Measurements from ENCODE around the gene TTYH2.

TTYH2 gene

DNA sequence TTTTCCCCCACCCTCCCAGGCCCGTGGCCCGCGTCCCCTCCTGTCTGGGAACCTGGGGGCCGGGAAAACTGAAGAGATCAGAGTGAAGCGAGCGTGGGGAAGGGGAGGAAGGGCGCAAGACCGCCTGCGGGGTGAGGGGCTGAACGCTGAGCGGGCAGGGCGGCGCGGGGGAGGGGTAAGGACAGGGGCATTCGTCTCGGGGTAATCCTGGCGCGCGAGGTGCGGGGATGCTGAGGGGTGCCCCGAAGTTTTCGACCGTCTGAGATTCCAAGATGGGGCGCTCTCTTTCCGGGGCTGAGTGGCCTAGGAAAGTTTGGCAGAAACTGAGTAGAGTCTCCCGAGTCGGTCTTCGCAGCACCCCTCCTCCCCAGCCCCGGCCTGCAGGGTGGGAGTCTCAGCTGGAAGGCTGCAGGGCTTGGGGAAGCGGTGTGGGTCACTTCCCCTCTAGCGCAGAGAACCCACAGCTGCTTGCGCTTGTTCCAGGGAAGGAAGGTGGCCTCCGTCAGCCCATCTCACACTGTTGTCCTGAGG, 555 bp downstream of the TTYH2 start:
- in situ Hi-C loops (cut with MboI; ENCODE audit: low sequenced_read_pairs): loop anchor here (25.0 kb wide), 1 partner anchor 952 kb away; the partner anchor contains the start of gene CPSF4L
- H3K9me3 ChIP-seq: no peaks in the 10 kb centered on the region
- H3K27me3 ChIP-seq (ENCODE audit: low read depth): no peaks in the 10 kb centered on the region
- DNase-seq (ENCODE audit: low spot score in 2 of 2): peak in 1 of 2 experiments; percentile 50
- peak overlapping the region; percentile 61 for H3K4me3 ChIP-seq
- peaks cover 25% of the 10 kb centered on the region for H3K36me3 ChIP-seq (replicated peaks)
- peaks cover 29% of the 10 kb centered on the region for H3K4me1 ChIP-seq

DNA sequence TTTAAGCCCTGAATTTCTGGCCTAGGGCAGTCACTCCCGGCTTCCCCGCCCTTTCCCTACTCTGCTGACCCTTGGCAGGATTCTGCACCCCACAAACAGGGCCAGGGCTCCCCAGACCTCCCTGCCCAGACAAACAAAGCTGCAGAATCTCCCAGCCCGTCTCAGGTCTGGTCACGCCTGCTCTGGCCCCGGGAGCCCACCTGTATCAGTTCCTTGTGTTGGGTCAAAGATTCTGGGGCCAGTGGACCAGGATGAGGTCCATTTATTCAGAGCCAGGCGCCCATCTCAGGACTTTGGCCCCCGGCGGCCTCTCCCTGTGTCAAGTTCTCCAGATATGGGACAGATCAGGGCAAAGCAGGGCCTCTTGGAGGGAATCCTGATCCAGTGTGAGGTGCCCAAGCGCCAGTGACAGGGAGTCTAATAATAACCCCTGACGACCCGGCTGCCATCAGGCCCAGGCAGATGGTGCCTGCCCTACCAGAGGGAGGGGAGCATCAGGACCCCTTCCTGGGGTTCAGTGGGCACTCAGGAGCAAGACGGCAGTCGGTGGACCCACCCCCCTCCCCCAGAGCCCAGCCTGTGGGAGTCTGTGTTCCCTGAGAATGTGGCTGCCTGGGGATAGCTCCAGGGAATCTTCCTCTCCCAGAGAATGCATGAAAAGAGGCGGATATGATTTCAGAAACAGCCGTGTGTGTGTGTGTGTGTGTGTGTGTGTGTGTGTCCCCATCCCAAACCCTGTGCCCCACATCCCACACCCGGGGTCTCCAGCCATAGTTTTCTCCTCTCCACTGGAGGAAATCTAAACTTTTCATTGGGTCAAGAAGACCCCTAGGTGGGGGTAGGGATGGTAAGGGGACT, 1.3 kb downstream of the TTYH2 start:
- DNase-seq (ENCODE audit: low spot score in 2 of 2): no peak
- H3K27me3 ChIP-seq (ENCODE audit: low read depth): no peaks in the 10 kb centered on the region
- H3K9me3 ChIP-seq: no peaks in the 10 kb centered on the region
- H3K4me1 ChIP-seq: peaks cover 29% of the 10 kb centered on the region
- in situ Hi-C loops (cut with MboI; ENCODE audit: low sequenced_read_pairs): loop anchor here (25.0 kb wide), 1 partner anchor 952 kb away; the partner anchor contains the start of gene CPSF4L
- peaks cover 18% of the 10 kb centered on the region for H3K36me3 ChIP-seq (replicated peaks)
- H3K4me3 ChIP-seq: peak overlapping the region; percentile 61

- DNase-seq (ENCODE audit: low spot score in 2 of 2): no peak
- no peaks in the 10 kb centered on the region for H3K27me3 ChIP-seq (ENCODE audit: low read depth)
- in situ Hi-C loops (cut with MboI; ENCODE audit: low sequenced_read_pairs): loop anchor here (25.0 kb wide), 1 partner anchor 953 kb away; the partner anchor contains the start of gene CPSF4L
- H3K36me3 ChIP-seq (replicated peaks): peaks cover 13% of the 10 kb centered on the region
- H3K9me3 ChIP-seq: no peaks in the 10 kb centered on the region
- H3K4me3 ChIP-seq: no peak overlapping the region
- peaks cover 25% of the 10 kb centered on the region for H3K4me1 ChIP-seq
Observed at GRCh38 chr17:74215342-74215727, 2.0 kb downstream of the TTYH2 start.

GRCh38 chr17:74216505-74216904, 3.1 kb downstream of the TTYH2 start:
- no peak for DNase-seq (ENCODE audit: low spot score in 2 of 2)
- Histone ChIP-seq H3K9me3 (no peaks in the 10 kb centered on the region), H3K36me3 (replicated peaks) (peaks cover 4% of the 10 kb centered on the region; the same call in 1 of the 2 replicates), H3K4me1 (peaks cover 16% of the 10 kb centered on the region), H3K4me3 (no peak overlapping the region), H3K27me3 (ENCODE audit: low read depth) (no peaks in the 10 kb centered on the region)
- in situ Hi-C loops (cut with MboI; ENCODE audit: low sequenced_read_pairs): loop anchor here (25.0 kb wide), 1 partner anchor 954 kb away; the partner anchor contains the start of gene CPSF4L

- Histone ChIP-seq H3K36me3 (replicated peaks) (peaks cover 4% of the 10 kb centered on the region; the same call in 1 of the 2 replicates), H3K9me3 (no peaks in the 10 kb centered on the region), H3K4me3 (no peak overlapping the region), H3K27me3 (ENCODE audit: low read depth) (no peaks in the 10 kb centered on the region), H3K4me1 (peaks cover 10% of the 10 kb centered on the region)
- no peak for DNase-seq (ENCODE audit: low spot score in 2 of 2)
- in situ Hi-C loops (cut with MboI; ENCODE audit: low sequenced_read_pairs): loop anchor here (25.0 kb wide), 1 partner anchor 955 kb away; the partner anchor contains the start of gene CPSF4L
Observed at GRCh38 chr17:74217037-74217730, 3.8 kb downstream of the TTYH2 start.

GRCh38 chr17:74217888-74218287, 4.5 kb downstream of the TTYH2 start:
- no peak for DNase-seq (ENCODE audit: low spot score in 2 of 2)
- no peaks in the 10 kb centered on the region for H3K27me3 ChIP-seq (ENCODE audit: low read depth)
- peaks cover 6% of the 10 kb centered on the region for H3K4me1 ChIP-seq
- H3K4me3 ChIP-seq: no peak overlapping the region
- H3K36me3 ChIP-seq (replicated peaks): peaks cover 4% of the 10 kb centered on the region; the same call in 1 of the 2 replicates
- H3K9me3 ChIP-seq: no peaks in the 10 kb centered on the region
- in situ Hi-C loops (cut with MboI; ENCODE audit: low sequenced_read_pairs): loop anchor here (25.0 kb wide), 1 partner anchor 956 kb away; the partner anchor contains the start of gene CPSF4L

DNA sequence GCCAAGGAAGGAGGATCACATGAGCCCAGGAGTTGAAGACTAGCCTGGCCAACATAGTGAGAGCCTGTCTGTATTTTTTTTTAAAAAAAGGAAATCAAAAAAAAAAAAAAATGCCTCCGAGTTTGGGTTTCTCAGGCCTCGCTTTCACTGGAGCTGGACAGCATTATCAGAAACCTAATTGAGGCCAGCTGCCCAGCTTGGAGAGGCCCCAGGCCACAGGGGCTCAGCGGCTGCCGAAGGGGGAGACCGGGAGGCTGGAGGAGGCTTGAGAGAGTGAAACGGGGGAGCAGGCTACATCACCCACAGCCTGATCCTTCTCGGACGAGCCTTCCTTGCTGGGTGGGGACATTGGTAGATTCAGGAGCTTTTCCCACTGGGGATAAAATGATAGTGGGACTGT, 5.1 kb downstream of the TTYH2 start:
- in situ Hi-C loops (cut with MboI; ENCODE audit: low sequenced_read_pairs): loop anchor here (25.0 kb wide), 1 partner anchor 956 kb away; the partner anchor contains the start of gene CPSF4L
- H3K9me3 ChIP-seq: no peaks in the 10 kb centered on the region
- no peaks in the 10 kb centered on the region for H3K27me3 ChIP-seq (ENCODE audit: low read depth)
- peaks cover 4% of the 10 kb centered on the region for H3K36me3 ChIP-seq (replicated peaks)
- DNase-seq (ENCODE audit: low spot score in 2 of 2): no peak
- no peak overlapping the region for H3K4me3 ChIP-seq
- H3K4me1 ChIP-seq: peaks cover 6% of the 10 kb centered on the region

GRCh38 chr17:74219576-74220133, 6.3 kb downstream of the TTYH2 start:
- Histone ChIP-seq H3K27me3 (ENCODE audit: low read depth) (no peaks in the 10 kb centered on the region), H3K4me1 (peaks cover 2% of the 10 kb centered on the region), H3K9me3 (no peaks in the 10 kb centered on the region), H3K36me3 (replicated peaks) (peaks cover 9% of the 10 kb centered on the region), H3K4me3 (no peak overlapping the region)
- in situ Hi-C loops (cut with MboI; ENCODE audit: low sequenced_read_pairs): loop anchor here (25.0 kb wide), 1 partner anchor 957 kb away; the partner anchor contains the start of gene CPSF4L
- DNase-seq (ENCODE audit: low spot score in 2 of 2): no peak

GRCh38 chr17:74220219-74220618, 6.8 kb downstream of the TTYH2 start:
- DNase-seq (ENCODE audit: low spot score in 2 of 2): no peak
- Histone ChIP-seq H3K27me3 (ENCODE audit: low read depth) (no peaks in the 10 kb centered on the region), H3K9me3 (no peaks in the 10 kb centered on the region), H3K36me3 (replicated peaks) (peaks cover 9% of the 10 kb centered on the region), H3K4me1 (no peaks in the 10 kb centered on the region), H3K4me3 (no peak overlapping the region)
- in situ Hi-C loops (cut with MboI; ENCODE audit: low sequenced_read_pairs): loop anchor here (25.0 kb wide), 1 partner anchor 958 kb away; the partner anchor contains the start of gene CPSF4L

- no peak for DNase-seq (ENCODE audit: low spot score in 2 of 2)
- in situ Hi-C loops (cut with MboI; ENCODE audit: low sequenced_read_pairs): loop anchor here (25.0 kb wide), 1 partner anchor 959 kb away; the partner anchor contains the start of gene CPSF4L
- Histone ChIP-seq H3K4me1 (no peaks in the 10 kb centered on the region), H3K9me3 (no peaks in the 10 kb centered on the region), H3K27me3 (ENCODE audit: low read depth) (no peaks in the 10 kb centered on the region), H3K36me3 (replicated peaks) (peaks cover 9% of the 10 kb centered on the region), H3K4me3 (no peak overlapping the region)
Observed at GRCh38 chr17:74220946-74221818, 7.8 kb downstream of the TTYH2 start.

DNA sequence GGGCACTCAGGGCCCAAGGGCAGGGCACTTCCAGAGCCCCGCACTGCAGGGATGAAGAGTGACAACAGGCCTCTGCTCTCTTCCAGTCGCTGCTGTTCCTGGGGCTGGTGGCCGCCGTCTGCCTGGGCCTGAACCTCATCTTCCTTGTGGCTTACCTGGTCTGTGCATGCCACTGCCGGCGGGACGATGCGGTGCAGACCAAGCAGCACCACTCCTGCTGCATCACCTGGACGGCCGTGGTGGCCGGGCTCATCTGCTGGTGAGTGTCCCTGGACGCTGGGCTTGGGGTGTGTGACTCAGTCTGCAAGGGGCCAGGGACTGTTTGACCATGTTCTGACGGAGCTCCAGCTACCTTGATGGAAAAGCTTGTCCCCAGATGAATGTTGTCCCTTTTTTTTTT, 9.0 kb downstream of the TTYH2 start:
- no peaks in the 10 kb centered on the region for H3K9me3 ChIP-seq
- no peaks in the 10 kb centered on the region for H3K27me3 ChIP-seq (ENCODE audit: low read depth)
- peaks cover 5% of the 10 kb centered on the region; the same call in 1 of the 2 replicates for H3K36me3 ChIP-seq (replicated peaks)
- no peaks in the 10 kb centered on the region for H3K4me1 ChIP-seq
- no peak for DNase-seq (ENCODE audit: low spot score in 2 of 2)
- no peak overlapping the region for H3K4me3 ChIP-seq
- in situ Hi-C loops (cut with MboI; ENCODE audit: low sequenced_read_pairs): loop anchor here (25.0 kb wide), 1 partner anchor 960 kb away; the partner anchor contains the start of gene CPSF4L

DNA sequence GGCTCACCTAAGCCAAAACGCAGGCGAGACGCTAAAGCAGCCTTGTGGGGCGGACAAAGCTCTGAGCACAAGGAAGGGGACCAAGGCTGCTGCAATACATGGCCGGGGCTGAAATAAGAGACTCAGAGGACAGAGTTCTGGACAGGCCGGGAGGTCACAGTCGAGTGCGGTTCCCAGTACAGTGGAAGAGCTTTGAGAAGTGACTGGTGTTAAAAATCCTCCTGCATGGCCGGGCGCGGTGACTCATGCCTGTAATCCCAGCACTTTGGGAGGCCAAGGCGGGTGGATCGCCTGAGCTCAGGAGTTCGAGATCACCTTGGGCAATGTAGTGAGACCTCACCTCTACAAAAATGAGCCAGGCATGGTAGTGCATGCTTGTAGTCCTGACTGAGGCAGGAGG, 10.5 kb downstream of the TTYH2 start:
- H3K4me3 ChIP-seq: no peak overlapping the region
- DNase-seq (ENCODE audit: low spot score in 2 of 2): no peak
- no peaks in the 10 kb centered on the region for H3K9me3 ChIP-seq
- in situ Hi-C loops (cut with MboI; ENCODE audit: low sequenced_read_pairs): loop anchor here (25.0 kb wide), 1 partner anchor 962 kb away; the partner anchor contains the start of gene CPSF4L
- H3K27me3 ChIP-seq (ENCODE audit: low read depth): no peaks in the 10 kb centered on the region
- peaks cover 5% of the 10 kb centered on the region; the same call in 1 of the 2 replicates for H3K36me3 ChIP-seq (replicated peaks)
- H3K4me1 ChIP-seq: no peaks in the 10 kb centered on the region
